Brain microvascular endothelial cell (primary cell): Measurements from ENCODE around the gene FABP3.

Experiments
- DNase-seq: peaks from one replicate; pipeline ENCODE4 v3.0.0-alpha.2; 2020
- H3K27ac ChIP-seq: fragments of 250-450 bp; sonication (Bioruptor Pico); 2 replicates; pipeline ENCODE4 v1.5.1; 2020; ENCODE audit warnings: mild to moderate bottlenecking, moderate library complexity
- H3K27me3 ChIP-seq: fragments of 250-450 bp; sonication (Bioruptor Pico); replicated peaks from 2 replicates; pipeline ENCODE4 v1.5.1; 2020; ENCODE audit warnings: mild to moderate bottlenecking
- H3K36me3 ChIP-seq: fragments of 250-450 bp; sonication (Bioruptor Pico); replicated peaks from 2 replicates; pipeline ENCODE4 v1.5.1; 2020; ENCODE audit warnings: mild to moderate bottlenecking
- H3K4me3 ChIP-seq: 2 replicates; pipeline ENCODE4 v1.5.1; 2011; ENCODE audit warnings: low read depth, mild to moderate bottlenecking, control low read depth, low read length, moderate library complexity
- CTCF ChIP-seq: IDR thresholded peaks from 2 replicates; pipeline ENCODE4 v1.5.1; 2011; ENCODE audit warnings: low read depth, mild to moderate bottlenecking, moderate library complexity, low read length, control low read depth, inconsistent platforms; ENCODE audit errors: missing control alignments
- in situ Hi-C: cut with HindIII; loops from 2 replicates; pipeline ENCODE4 v1.10.0; 2017; ENCODE audit warnings: low sequenced_read_pairs, low pct_ligation_motif_present

Gene FABP3

GRCh38 chr1:31397360-31398095, 24.7 kb upstream of the FABP3 start:
- Histone ChIP-seq H3K36me3 (no peaks in the 10 kb centered on the region), H3K27ac (no peak overlapping the region), H3K4me3 (no peak overlapping the region), H3K27me3 (no peaks in the 10 kb centered on the region)
- in situ Hi-C loops, result no loop called here
- DNase-seq, result no peak
- no peak for TF ChIP-seq CTCF

- peak; percentile 16 for DNase-seq
- Histone ChIP-seq H3K4me3 (no peak overlapping the region), H3K36me3 (no peaks in the 10 kb centered on the region), H3K27me3 (no peaks in the 10 kb centered on the region), H3K27ac (no peak overlapping the region)
- in situ Hi-C loops, result no loop called here
- peak; percentile 58 for TF ChIP-seq CTCF
Observed at GRCh38 chr1:31396633-31397351, 23.9 kb upstream of the FABP3 start.

GRCh38 chr1:31394584-31395193, 21.8 kb upstream of the FABP3 start:
- in situ Hi-C loops, result no loop called here
- peak; percentile 67 for DNase-seq
- no peaks in the 10 kb centered on the region for H3K36me3 ChIP-seq
- H3K27ac ChIP-seq, result no peak overlapping the region
- TF ChIP-seq CTCF, result peak; percentile 95
- H3K27me3 ChIP-seq, result no peaks in the 10 kb centered on the region
- peak overlapping the region; percentile 27 for H3K4me3 ChIP-seq

GRCh38 chr1:31393463-31393862, 20.6 kb upstream of the FABP3 start:
- in situ Hi-C loops, result no loop called here
- H3K27me3 ChIP-seq, result no peaks in the 10 kb centered on the region
- no peak for TF ChIP-seq CTCF
- no peaks in the 10 kb centered on the region for H3K36me3 ChIP-seq
- no peak overlapping the region for H3K27ac ChIP-seq
- DNase-seq, result no peak
- H3K4me3 ChIP-seq, result no peak overlapping the region

- no peak for TF ChIP-seq CTCF
- Histone ChIP-seq H3K27me3 (no peaks in the 10 kb centered on the region), H3K4me3 (no peak overlapping the region), H3K36me3 (no peaks in the 10 kb centered on the region), H3K27ac (no peak overlapping the region)
- no peak for DNase-seq
- in situ Hi-C loops, result no loop called here
Observed at GRCh38 chr1:31390071-31390470, 17.2 kb upstream of the FABP3 start.
